GM06990 (cell line): Measurements from ENCODE around the gene DCUN1D3.

ENCODE experiments used
- DNase-seq: peaks from one replicate; pipeline ENCODE4 v3.0.0-alpha.2; 2011; ENCODE audit not compliant: insufficient read length; ENCODE audit errors: extremely low read depth
- H3K27me3 ChIP-seq: replicated peaks from 2 replicates; pipeline ENCODE4 v1.6.0; 2011; ENCODE audit warnings: low read length; ENCODE audit not compliant: control insufficient read depth, insufficient read depth
- H3K36me3 ChIP-seq: 2 replicates; pipeline ENCODE4 v1.5.1; 2011; ENCODE audit warnings: low read length; ENCODE audit not compliant: control insufficient read depth, insufficient read depth
- H3K4me3 ChIP-seq: replicated peaks from 2 replicates; pipeline ENCODE4 v1.5.1; 2011; ENCODE audit warnings: low read depth, mild to moderate bottlenecking, control low read depth, low read length
- TF ChIP-seq, protein P1 (sequence below): IDR thresholded peaks from 2 replicates; pipeline ENCODE4 v1.5.1; 2011; ENCODE audit warnings: low read length, control low read depth, mild to moderate bottlenecking, inconsistent platforms; ENCODE audit not compliant: insufficient read depth, poor library complexity, severe bottlenecking

The DCUN1D3 gene

DNA sequence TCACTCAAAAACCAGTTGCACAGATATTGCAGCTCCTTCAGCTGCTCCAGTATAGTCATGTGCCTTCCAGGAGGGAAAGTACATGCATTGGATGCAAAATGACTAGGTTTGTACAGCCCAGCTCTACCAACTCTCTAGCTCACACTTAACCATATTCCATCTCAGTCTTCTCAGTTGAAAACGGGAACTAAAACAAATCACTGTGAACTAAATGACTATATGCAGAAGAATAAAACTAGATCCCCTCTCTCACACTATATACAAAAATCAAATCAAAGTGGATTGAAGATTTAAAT, 24.9 kb downstream of the DCUN1D3 start:
- no peak for DNase-seq
- peak overlapping the region; percentile 17; the same call in 1 of the 2 replicates for H3K4me3 ChIP-seq
- no peaks in the 10 kb centered on the region for H3K27me3 ChIP-seq
- H3K36me3 ChIP-seq = no peaks in the 10 kb centered on the region
- TF ChIP-seq, protein P1, sequence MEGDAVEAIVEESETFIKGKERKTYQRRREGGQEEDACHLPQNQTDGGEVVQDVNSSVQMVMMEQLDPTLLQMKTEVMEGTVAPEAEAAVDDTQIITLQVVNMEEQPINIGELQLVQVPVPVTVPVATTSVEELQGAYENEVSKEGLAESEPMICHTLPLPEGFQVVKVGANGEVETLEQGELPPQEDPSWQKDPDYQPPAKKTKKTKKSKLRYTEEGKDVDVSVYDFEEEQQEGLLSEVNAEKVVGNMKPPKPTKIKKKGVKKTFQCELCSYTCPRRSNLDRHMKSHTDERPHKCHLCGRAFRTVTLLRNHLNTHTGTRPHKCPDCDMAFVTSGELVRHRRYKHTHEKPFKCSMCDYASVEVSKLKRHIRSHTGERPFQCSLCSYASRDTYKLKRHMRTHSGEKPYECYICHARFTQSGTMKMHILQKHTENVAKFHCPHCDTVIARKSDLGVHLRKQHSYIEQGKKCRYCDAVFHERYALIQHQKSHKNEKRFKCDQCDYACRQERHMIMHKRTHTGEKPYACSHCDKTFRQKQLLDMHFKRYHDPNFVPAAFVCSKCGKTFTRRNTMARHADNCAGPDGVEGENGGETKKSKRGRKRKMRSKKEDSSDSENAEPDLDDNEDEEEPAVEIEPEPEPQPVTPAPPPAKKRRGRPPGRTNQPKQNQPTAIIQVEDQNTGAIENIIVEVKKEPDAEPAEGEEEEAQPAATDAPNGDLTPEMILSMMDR = no peak

DNA sequence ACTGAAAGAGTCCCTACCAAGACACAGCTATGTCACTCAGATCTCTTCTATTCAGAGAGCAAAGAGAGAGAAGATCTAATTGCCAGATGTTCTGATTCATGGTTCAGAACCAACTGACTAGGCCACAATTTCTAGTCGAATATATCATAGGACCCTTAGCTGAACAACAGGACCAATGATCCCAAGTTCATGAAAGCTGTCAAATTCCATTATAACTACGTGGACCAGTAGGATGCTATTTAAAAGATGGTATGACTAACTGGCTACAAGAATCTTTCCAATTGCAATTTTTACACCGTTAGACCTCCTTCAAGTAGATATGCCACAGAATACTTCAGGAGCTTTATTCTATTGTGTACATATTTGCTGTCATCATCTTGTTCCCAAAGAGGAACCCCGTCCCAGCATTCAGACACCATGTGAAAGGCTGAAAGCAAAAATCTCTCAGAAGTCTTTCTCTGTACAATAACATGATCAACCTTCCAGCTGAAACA, 26.0 kb downstream of the DCUN1D3 start:
- Histone ChIP-seq H3K27me3 (no peaks in the 10 kb centered on the region), H3K36me3 (no peaks in the 10 kb centered on the region), H3K4me3 (peak overlapping the region; percentile 11)
- DNase-seq = no peak
- TF ChIP-seq, protein P1 = no peak

DNA sequence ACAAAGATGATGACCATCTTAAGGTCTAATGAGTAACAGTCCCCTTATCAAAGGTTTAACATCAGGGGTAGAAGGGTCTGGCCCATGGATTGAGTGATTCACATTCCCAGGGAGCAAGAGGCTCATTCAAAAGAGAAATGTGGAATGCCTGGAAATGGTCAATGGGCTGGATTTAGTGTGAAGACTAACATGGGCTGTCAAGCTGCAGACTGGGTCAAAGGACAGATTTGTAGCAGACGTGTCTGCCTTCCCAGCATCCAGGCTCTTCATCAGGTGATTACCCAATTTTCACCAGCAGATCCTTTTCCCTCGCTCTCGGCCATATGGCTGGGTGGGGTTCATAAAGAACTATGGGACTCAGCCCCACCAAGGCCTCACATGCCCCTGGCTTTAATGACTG, 26.8 kb downstream of the DCUN1D3 start:
- TF ChIP-seq, protein P1 = no peak
- H3K27me3 ChIP-seq = no peaks in the 10 kb centered on the region
- no peaks in the 10 kb centered on the region for H3K36me3 ChIP-seq
- no peak overlapping the region for H3K4me3 ChIP-seq
- DNase-seq = no peak

DNA sequence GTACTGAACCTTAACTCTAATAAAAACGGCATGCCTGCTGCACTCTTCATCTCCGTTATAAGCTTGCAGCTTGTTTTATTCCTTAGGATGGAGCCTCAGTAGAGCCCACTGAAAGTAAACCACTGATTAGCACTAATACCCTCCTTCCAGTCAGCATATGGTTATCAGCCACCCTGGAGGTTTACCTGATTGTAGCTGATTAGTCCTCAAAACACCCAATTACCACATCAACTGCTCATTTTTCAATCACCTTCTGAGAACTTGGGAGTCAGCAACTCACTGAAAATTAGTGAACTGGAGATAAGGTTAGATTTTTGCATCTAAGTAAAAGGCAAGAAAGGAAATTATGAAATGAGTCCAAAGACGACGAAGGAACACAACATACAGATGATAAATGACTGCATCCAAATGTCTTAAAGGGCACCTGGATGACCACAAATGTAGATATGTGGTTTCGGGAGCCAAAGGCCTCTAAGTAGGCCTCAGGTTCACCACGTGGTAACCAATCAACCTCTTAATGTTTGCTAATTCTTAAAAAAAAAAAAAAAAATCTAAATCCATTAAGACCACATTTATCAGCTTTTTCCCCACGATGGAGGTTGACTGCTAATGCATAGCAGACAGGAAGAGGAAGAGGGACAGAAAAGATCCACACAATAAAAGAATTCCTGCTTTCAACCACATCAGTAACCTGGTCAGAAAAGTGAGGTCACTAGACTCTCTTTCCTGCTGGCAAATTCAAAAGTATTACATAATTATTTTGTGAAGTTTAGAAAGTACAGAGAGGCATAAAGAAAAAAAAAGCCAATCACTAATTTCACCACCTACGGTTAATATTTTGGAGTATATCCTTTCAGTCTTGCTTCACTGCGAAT, 28.0 kb downstream of the DCUN1D3 start:
- TF ChIP-seq, protein P1 = no peak
- H3K36me3 ChIP-seq = peaks cover 1% of the 10 kb centered on the region
- DNase-seq = no peak
- H3K4me3 ChIP-seq = no peak overlapping the region
- H3K27me3 ChIP-seq = no peaks in the 10 kb centered on the region

GRCh38 chr16:20871258-20871657, 28.9 kb downstream of the DCUN1D3 start:
- Histone ChIP-seq H3K27me3 (no peaks in the 10 kb centered on the region), H3K4me3 (no peak overlapping the region), H3K36me3 (peaks cover 1% of the 10 kb centered on the region)
- no peak for DNase-seq
- TF ChIP-seq, protein P1 = no peak
